NCI-H69 (cell line): ENCODE data around the gene CTXND1.

Source experiments
- DNase-seq: peaks from one replicate; lab custom pipeline; 2025; lab: John Stamatoyannopoulos, UW

CTXND1 gene

GRCh38 chr15:80180986-80181385 lies 71.0 kb downstream of the CTXND1 start:
- no peak for DNase-seq

- DNase-seq = no peak
Observed at GRCh38 chr15:80180468-80180867, 71.5 kb downstream of the CTXND1 start.

GRCh38 chr15:80179935-80180334 lies 72.1 kb downstream of the CTXND1 start:
- no peak for DNase-seq

GRCh38 chr15:80179025-80179759 lies 72.8 kb downstream of the CTXND1 start:
- no peak for DNase-seq

- DNase-seq = no peak
Observed at GRCh38 chr15:80177156-80177555, 74.9 kb downstream of the CTXND1 start.

GRCh38 chr15:80176443-80176842 lies 75.6 kb downstream of the CTXND1 start:
- no peak for DNase-seq

GRCh38 chr15:80175436-80175835 lies 76.6 kb downstream of the CTXND1 start:
- no peak for DNase-seq

- DNase-seq = no peak
Observed at GRCh38 chr15:80174017-80174746, 77.8 kb downstream of the CTXND1 start.

GRCh38 chr15:80173022-80173759 lies 78.8 kb downstream of the CTXND1 start:
- peak; percentile 68 for DNase-seq

GRCh38 chr15:80172401-80172800 lies 79.6 kb downstream of the CTXND1 start:
- DNase-seq = no peak

- no peak for DNase-seq
Observed at GRCh38 chr15:80171787-80172186, 80.2 kb downstream of the CTXND1 start.

- DNase-seq = no peak
Observed at GRCh38 chr15:80170596-80170995, 81.4 kb downstream of the CTXND1 start.

GRCh38 chr15:80169768-80170357 lies 82.2 kb downstream of the CTXND1 start:
- no peak for DNase-seq

- no peak for DNase-seq
Observed at GRCh38 chr15:80168421-80168820, 83.6 kb downstream of the CTXND1 start.

GRCh38 chr15:80167936-80168335 lies 84.1 kb downstream of the CTXND1 start:
- DNase-seq = no peak

- no peak for DNase-seq
Observed at GRCh38 chr15:80163897-80164296, 88.1 kb downstream of the CTXND1 start.

GRCh38 chr15:80163217-80163616 lies 88.8 kb downstream of the CTXND1 start:
- no peak for DNase-seq

- DNase-seq = no peak
Observed at GRCh38 chr15:80162059-80162554, 89.9 kb downstream of the CTXND1 start.

GRCh38 chr15:80161468-80162016 lies 90.5 kb downstream of the CTXND1 start:
- DNase-seq = no peak

GRCh38 chr15:80160570-80161156 lies 91.3 kb downstream of the CTXND1 start:
- DNase-seq = no peak

GRCh38 chr15:80159811-80160569 lies 92.0 kb downstream of the CTXND1 start:
- DNase-seq = no peak
